ENCODE data around the gene FAXC. TPM values are rescaled to one million over a fixed set of nuclear protein-coding genes. Genes with fewer than 3 reads are reported as not detected.

The FAXC gene
- total RNA-seq, 1 experiment from 2014 or later, result 12.9 TPM

GRCh38 chr6:99359800-99360199, 10.3 kb upstream of the FAXC start:
- POLR2A ChIA-PET, result no interaction called here
- Mint-ChIP-seq H3K36me3 (no peaks in the 10 kb centered on the region), H3K27ac (no peak overlapping the region), H3K27me3 (ENCODE audit: low read depth) (peaks cover 8% of the 10 kb centered on the region), H3K9me3 (no peaks in the 10 kb centered on the region), H3K4me1 (0 out of 2 replicates have a peak, but pooled peaks cover 2% of the 10 kb centered on the region), H3K4me3 (no peak overlapping the region)
- ATAC-seq (no peak), DNase-seq (ENCODE audit: low spot score) (no peak)
- TF ChIP-seq ZNF416 (CRISPR knock-in tag; IDR thresholded peaks at IDR 0.05), result no peak
- TF ChIP-seq IRF1 (CRISPR knock-in tag; IDR thresholded peaks at IDR 0.05), result no peak
- CTCF ChIA-PET, result interaction anchor here (2.2 kb wide), 1 partner anchor 29 kb away, joined by 10 read pairs; no protein-coding TSS in a partner anchor

- CTCF ChIA-PET, result no interaction called here
- POLR2A ChIA-PET, result no interaction called here
- Mint-ChIP-seq H3K4me3 (no peak overlapping the region), H3K27ac (no peak overlapping the region), H3K4me1 (no peaks in the 10 kb centered on the region), H3K27me3 (ENCODE audit: low read depth) (peaks cover 8% of the 10 kb centered on the region), H3K36me3 (no peaks in the 10 kb centered on the region), H3K9me3 (no peaks in the 10 kb centered on the region)
- TF ChIP-seq ATF2 (CRISPR knock-in tag; IDR thresholded peaks at IDR 0.05; ENCODE audit: borderline replicate concordance, low read depth), result no peak
- no peak for TF ChIP-seq OVOL2 (CRISPR knock-in tag; IDR thresholded peaks at IDR 0.05; ENCODE audit: borderline replicate concordance)
- no peak for TF ChIP-seq NR3C1 (CRISPR knock-in tag; conservative IDR thresholded peaks at IDR 0.05; ENCODE audit: low read depth)
- TF ChIP-seq ZBTB21 (CRISPR knock-in tag; IDR thresholded peaks at IDR 0.05; ENCODE audit: borderline replicate concordance), result no peak
- no peak for TF ChIP-seq RORB (CRISPR knock-in tag; IDR thresholded peaks at IDR 0.05)
- no peak for TF ChIP-seq ZNF396 (CRISPR knock-in tag; IDR thresholded peaks at IDR 0.05; ENCODE audit: borderline replicate concordance)
- TF ChIP-seq MXD4 (CRISPR knock-in tag; IDR thresholded peaks at IDR 0.05; ENCODE audit: borderline replicate concordance), result no peak
- TF ChIP-seq ZNF121 (CRISPR knock-in tag; IDR thresholded peaks at IDR 0.05), result no peak
- no peak for TF ChIP-seq ZNF317 (CRISPR knock-in tag; IDR thresholded peaks at IDR 0.05; ENCODE audit: borderline replicate concordance, low read depth)
- TF ChIP-seq ZNF219 (CRISPR knock-in tag; IDR thresholded peaks at IDR 0.05; ENCODE audit: borderline replicate concordance), result no peak
- no peak for TF ChIP-seq ZNF425 (CRISPR knock-in tag; conservative IDR thresholded peaks at IDR 0.05)
- no peak for TF ChIP-seq ZBTB43 (CRISPR knock-in tag; IDR thresholded peaks at IDR 0.05)
- no peak for TF ChIP-seq KAT7 (CRISPR knock-in tag; IDR thresholded peaks at IDR 0.05; ENCODE audit: borderline replicate concordance)
- no peak for TF ChIP-seq USF1 (CRISPR knock-in tag; IDR thresholded peaks at IDR 0.05)
- no peak for TF ChIP-seq RELA (CRISPR knock-in tag; IDR thresholded peaks at IDR 0.05; ENCODE audit: borderline replicate concordance)
- TF ChIP-seq SP1 (CRISPR knock-in tag; conservative IDR thresholded peaks at IDR 0.05), result no peak
- no peak for TF ChIP-seq ZNF532 (CRISPR knock-in tag; IDR thresholded peaks at IDR 0.05; ENCODE audit: borderline replicate concordance)
- no peak for TF ChIP-seq ZNF423 (CRISPR knock-in tag; IDR thresholded peaks at IDR 0.05)
- no peak for TF ChIP-seq MAX (CRISPR knock-in tag; IDR thresholded peaks at IDR 0.05)
- TF ChIP-seq JUN (CRISPR knock-in tag; IDR thresholded peaks at IDR 0.05), result no peak
- no peak for DNase-seq (ENCODE audit: low spot score)
- ATAC-seq, result no peak
Observed at GRCh38 chr6:99356641-99357040, 7.2 kb upstream of the FAXC start.
